Heart right ventricle (tissue), 16 donors: ENCODE measurements around the gene LRP1B. TPM values are rescaled to one million over a fixed set of nuclear protein-coding genes. Genes with fewer than 3 reads are reported as not detected.

Experiments
- ATAC-seq, 8 donors: fragments of 200-7000 bp; cut with Tn5 transposase; one replicate each; pipeline ENCODE4 v1.9.1; 2020; ENCODE audit warnings: mild to moderate bottlenecking in 8 of 8, moderate library complexity in 8 of 8, moderate number of reproducible peaks in 1 of 8
- DNase-seq, 2 donors: peaks; one replicate each; pipeline ENCODE4 v3.0.0-alpha.2; 2020
- H3K27ac ChIP-seq, 10 donors: fragments of 200-600 bp; sonication (generic) in 2 of 10; one replicate each; pipeline versions ENCODE4 v1.5.0 to v1.8.0; 2020 to 2022; ENCODE audit warnings: mild to moderate bottlenecking in 3 of 10
- H3K27me3 ChIP-seq, 7 donors: fragments of 200-600 bp; one replicate each; pipeline ENCODE4 v1.8.0; 2021 to 2022; ENCODE audit warnings: mild to moderate bottlenecking in 2 of 7
- H3K36me3 ChIP-seq, 9 donors: fragments of 200-600 bp; sonication (generic) in 1 of 9; one replicate each; pipeline versions ENCODE4 v1.5.0 to v1.8.0; 2020 to 2022; ENCODE audit warnings: mild to moderate bottlenecking in 2 of 9
- H3K4me1 ChIP-seq, 9 donors: fragments of 200-600 bp; sonication (generic) in 1 of 9; one replicate each; pipeline versions ENCODE4 v1.5.0 to v1.8.0; 2020 to 2022; ENCODE audit warnings: mild to moderate bottlenecking in 4 of 9
- H3K4me3 ChIP-seq, 10 donors: fragments of 200-600 bp; sonication (generic) in 2 of 10; one replicate each; pipeline versions ENCODE4 v1.5.0 to v1.8.0; 2020 to 2022; ENCODE audit warnings: mild to moderate bottlenecking in 7 of 10, moderate library complexity in 2 of 10
- H3K9me3 ChIP-seq, 11 donors: fragments of 200-600 bp in 10 of 11; sonication (generic) in 2 of 11; one replicate each; pipeline versions ENCODE4 v1.5.0 to v1.8.0; 2013 to 2022; ENCODE audit warnings: mild to moderate bottlenecking in 2 of 11, control low read depth in 1 of 11, moderate library complexity in 1 of 11
- WGBS, 2 donors: extraction: QIAGEN DNeasy Blood & Tissue Kit; methylation state at CpG; one replicate each; pipeline ENCODE4 v1.1.7; 2013; ENCODE audit warnings: inconsistent platforms in 1 of 2; 5-methylcytosine and 5-hydroxymethylcytosine counted together
- intact Hi-C, 10 donors: fragments of 100-400 bp; cut with DNase I; formaldehyde crosslinking; loops; one replicate each; pipeline versions ENCODE4 v1.11.1 to v1.14.2; 2022
- polyA plus RNA-seq, 2 donors: library from polyadenylated mRNA; stranded (reverse); fragments of 200-250 nt; gene quantifications; one replicate each; pipeline ENCODE4 v1.2.3, GENCODE V29; 2013
- total RNA-seq, 10 donors: library from RNA; stranded (reverse); fragmentation: NEBNext Ultra II Directional in 3 of 10; extraction: Animal tissue kit (Norgen Biotek cat#: 25700) in 3 of 10; gene quantifications; one replicate each; pipeline versions ENCODE4 v1.2.1 to v1.2.4, GENCODE V29; 2021 to 2023
- TF ChIP-seq, protein P1 (sequence below), 9 donors: fragments of 200-600 bp; sonication (generic) in 2 of 9; IDR thresholded peaks; one replicate each; pipeline versions ENCODE4 v1.5.0 to v1.8.0; 2021 to 2022; ENCODE audit warnings: antibody characterized with exemption in 9 of 9, mild to moderate bottlenecking in 5 of 9, moderate library complexity in 1 of 9
- donor health status: Arrhythmogenic right ventricular cardiomyopathy.
- donor health status: ischemic (EF 13 %, LVEDD 7.1; RV severe dilation, severe dysfunction).
- donor health status: healthy with polysubstance abuse.
- donor health status: DM: no; HTN: yes; CAD: no.
- donor health status: DM: no; HTN: no; CAD: no.
- donor health status: ischemic (EF 25% LVEDD 6.9; RV normal size, moderate dysfunction).
- donor health status: ischemic (EF 25% LVEDD 5.7; RV mildly dilated, moderate dysfunction).
- donor health status: healthy.
- donor health status: DM: yes; HTN: yes; CAD: no.
- donor health status: Ischemic cardiomyopathy.
- donor health status: ischemic (EF 35%, LVEDD 5.7; RV mildly dilated, moderate dysfunction).
- donor health status: nonischemic (EF 11% LVEDD 7.7; RV severe dilation, severe dysfunction).
- donor health status: DM: yes; HTN: yes; CAD: no.
- donor health status: PGD.
- donor health status: ischemic (EF 29% LVEDD 5.4; RV normal size, mild dysfunction).
- donor health status: nonischemic (EF 23%, LVEDD 6.1; RV moderate dilation, normal function).

Gene LRP1B
- total and polyA plus RNA-seq, 12 donors, result 0.02 to 0.27 (median 0.14) TPM; not detected in 1

DNA sequence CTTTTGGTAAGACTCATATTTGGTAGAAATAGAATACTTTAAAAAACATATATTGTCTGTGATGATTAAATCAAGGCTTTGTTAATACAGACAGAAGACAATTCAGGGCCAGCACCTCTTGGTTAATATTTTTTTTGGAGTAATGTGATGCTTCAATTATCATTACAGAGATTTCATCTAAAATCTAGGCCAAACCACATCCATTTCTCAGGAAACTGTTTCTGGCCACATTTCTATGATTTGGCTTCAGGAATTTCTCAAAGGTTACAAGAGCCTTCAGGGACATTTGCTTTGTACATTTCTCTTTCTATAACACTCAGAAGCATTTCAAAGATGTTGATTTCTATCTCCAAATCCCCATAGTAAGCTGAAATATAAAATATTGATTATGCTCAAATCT is 614.9 kb downstream of the LRP1B start:
- intact Hi-C loops, result no loop called here
- TF ChIP-seq, protein P1, sequence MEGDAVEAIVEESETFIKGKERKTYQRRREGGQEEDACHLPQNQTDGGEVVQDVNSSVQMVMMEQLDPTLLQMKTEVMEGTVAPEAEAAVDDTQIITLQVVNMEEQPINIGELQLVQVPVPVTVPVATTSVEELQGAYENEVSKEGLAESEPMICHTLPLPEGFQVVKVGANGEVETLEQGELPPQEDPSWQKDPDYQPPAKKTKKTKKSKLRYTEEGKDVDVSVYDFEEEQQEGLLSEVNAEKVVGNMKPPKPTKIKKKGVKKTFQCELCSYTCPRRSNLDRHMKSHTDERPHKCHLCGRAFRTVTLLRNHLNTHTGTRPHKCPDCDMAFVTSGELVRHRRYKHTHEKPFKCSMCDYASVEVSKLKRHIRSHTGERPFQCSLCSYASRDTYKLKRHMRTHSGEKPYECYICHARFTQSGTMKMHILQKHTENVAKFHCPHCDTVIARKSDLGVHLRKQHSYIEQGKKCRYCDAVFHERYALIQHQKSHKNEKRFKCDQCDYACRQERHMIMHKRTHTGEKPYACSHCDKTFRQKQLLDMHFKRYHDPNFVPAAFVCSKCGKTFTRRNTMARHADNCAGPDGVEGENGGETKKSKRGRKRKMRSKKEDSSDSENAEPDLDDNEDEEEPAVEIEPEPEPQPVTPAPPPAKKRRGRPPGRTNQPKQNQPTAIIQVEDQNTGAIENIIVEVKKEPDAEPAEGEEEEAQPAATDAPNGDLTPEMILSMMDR (IDR thresholded peaks at IDR 0.05), result no peak
- no peak for DNase-seq

DNA sequence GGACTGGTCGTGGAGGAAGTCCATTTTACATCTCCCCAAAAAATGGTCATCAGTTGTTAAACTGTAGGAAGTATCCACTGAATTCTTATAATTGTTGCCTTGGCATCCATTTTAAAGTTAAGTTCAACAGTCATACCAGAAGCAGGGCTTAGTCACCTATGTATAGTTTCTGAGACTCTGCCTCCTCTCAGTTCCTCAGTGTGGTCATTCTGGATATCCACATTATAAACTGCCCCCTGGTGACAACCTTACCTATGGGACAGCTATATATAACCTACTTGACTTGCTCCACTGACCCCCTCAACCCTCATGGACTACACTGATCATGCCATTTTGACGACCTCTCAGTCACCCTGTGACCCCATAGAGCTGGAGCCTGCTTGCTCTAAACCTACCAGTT is 617.0 kb downstream of the LRP1B start:
- DNase-seq, result no peak
- no peaks in the 10 kb centered on the region for H3K9me3 ChIP-seq
- 42 to 43% methylated on average over 2 of the region's 2 CpGs for WGBS, 2 donors
- no peak overlapping the region for H3K27ac ChIP-seq
- TF ChIP-seq, protein P1 (IDR thresholded peaks at IDR 0.05), result no peak
- H3K4me3 ChIP-seq, result no peak overlapping the region
- H3K36me3 ChIP-seq, result no peaks in the 10 kb centered on the region
- ATAC-seq, result no peak
- intact Hi-C loops, result no loop called here
- no peaks in the 10 kb centered on the region for H3K27me3 ChIP-seq
- no peaks in the 10 kb centered on the region for H3K4me1 ChIP-seq

More for the DNA sequence above, 614.9 kb downstream of the LRP1B start:
- H3K4me1 ChIP-seq, result no peaks in the 10 kb centered on the region
- peaks cover 0 to 6% (median 0%) of the 10 kb centered on the region in 7 donors for H3K27me3 ChIP-seq
- H3K9me3 ChIP-seq, result no peaks in the 10 kb centered on the region
- no peak for ATAC-seq
- no peaks in the 10 kb centered on the region for H3K36me3 ChIP-seq
- no peak overlapping the region for H3K4me3 ChIP-seq
- H3K27ac ChIP-seq, result no peak overlapping the region

DNA sequence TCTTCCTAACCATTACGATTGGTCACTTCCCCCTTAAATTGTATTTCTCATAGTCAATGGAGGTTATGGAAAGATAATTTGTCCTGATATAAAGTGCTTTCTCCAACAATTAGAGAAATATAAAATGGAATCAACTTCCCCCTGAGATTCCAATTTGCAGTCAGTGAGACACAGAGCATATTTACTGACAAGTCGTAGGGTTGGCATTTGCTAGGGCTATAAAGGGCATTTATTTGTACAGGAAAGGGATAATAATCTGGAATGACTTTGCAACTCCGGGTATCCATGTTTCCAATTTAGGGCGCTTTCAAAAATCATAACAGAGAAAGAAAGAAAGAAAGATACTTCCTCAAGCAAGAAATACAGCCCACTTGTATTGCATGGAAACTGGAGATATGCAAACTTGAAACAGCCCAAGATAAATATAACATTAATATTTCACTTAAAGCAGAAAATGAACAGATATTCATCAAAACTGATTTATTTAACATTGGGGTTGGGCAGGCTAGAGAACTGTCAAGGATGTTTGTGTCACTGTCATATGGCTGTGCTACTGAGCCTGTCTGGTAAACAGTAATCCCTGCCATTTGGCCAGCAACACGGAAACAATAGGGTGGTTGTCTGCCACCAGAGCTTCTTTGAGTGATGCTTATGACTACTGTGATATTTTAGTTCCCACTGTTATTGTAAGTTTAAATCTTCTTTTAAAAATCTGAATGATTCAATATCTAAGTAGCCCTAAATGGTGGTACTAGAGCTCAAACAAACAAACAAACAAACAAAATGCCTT is 621.8 kb downstream of the LRP1B start:
- ATAC-seq (no peak), DNase-seq (no peak)
- no peaks in the 10 kb centered on the region for H3K27me3 ChIP-seq
- intact Hi-C loops, result no loop called here
- no peak overlapping the region for H3K4me3 ChIP-seq
- H3K36me3 ChIP-seq, result no peaks in the 10 kb centered on the region
- 54 to 64% methylated on average over 5 of the region's 5 CpGs for WGBS, 2 donors
- H3K27ac ChIP-seq, result no peak overlapping the region
- H3K4me1 ChIP-seq, result no peaks in the 10 kb centered on the region
- no peaks in the 10 kb centered on the region for H3K9me3 ChIP-seq
- TF ChIP-seq, protein P1 (IDR thresholded peaks at IDR 0.05), result no peak

DNA sequence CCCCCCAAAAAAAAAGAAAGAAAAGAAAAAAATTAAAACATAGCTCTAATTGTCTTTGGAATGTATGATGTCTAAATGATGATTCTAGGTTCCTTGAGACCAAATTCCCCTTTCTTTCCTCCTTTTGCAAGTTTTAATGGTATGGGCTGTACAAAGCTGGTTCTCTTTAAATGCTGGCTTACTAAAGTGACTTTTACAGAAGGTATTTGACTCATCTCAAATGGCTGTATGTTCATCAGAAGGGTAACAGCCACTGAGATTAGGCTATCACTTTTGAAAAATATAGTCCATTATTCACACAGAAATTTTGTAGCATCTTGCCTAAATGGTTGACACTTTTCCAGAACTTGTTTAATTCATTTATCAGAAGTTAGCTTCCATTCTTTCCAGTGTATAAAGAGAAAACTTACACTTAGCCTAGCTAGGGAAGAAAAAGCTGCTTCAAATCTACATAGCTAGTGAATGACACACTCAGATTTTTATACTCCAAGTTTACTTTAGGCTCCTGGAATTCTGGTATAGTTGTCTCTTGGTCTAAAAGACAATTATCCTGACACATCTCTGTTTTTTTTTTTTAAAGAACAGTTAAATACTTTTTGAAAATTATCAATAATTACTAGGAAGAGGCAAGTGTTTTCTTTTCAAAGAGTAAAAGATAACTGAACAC is 622.6 kb downstream of the LRP1B start:
- Histone ChIP-seq H3K4me3 (no peak overlapping the region), H3K9me3 (no peaks in the 10 kb centered on the region), H3K36me3 (no peaks in the 10 kb centered on the region), H3K27ac (no peak overlapping the region), H3K4me1 (no peaks in the 10 kb centered on the region), H3K27me3 (no peaks in the 10 kb centered on the region)
- TF ChIP-seq, protein P1 (IDR thresholded peaks at IDR 0.05), result no peak
- ATAC-seq, result no peak
- intact Hi-C loops, result no loop called here
- no peak for DNase-seq
